ENCODE results near the gene TGM2. TPM values are rescaled to one million over a fixed set of nuclear protein-coding genes. Genes with fewer than 3 reads are reported as not detected.
A peak's percentile ranks its signal among the peaks of the same experiment; 100 is the strongest.

The TGM2 gene
- total and polyA plus RNA-seq, 9 of the 15 experiments (the other 6 are each of a cell fraction or from before 2014, with no cell fraction given) = 5.5 to 78.5 (median 37.6) TPM

DNA sequence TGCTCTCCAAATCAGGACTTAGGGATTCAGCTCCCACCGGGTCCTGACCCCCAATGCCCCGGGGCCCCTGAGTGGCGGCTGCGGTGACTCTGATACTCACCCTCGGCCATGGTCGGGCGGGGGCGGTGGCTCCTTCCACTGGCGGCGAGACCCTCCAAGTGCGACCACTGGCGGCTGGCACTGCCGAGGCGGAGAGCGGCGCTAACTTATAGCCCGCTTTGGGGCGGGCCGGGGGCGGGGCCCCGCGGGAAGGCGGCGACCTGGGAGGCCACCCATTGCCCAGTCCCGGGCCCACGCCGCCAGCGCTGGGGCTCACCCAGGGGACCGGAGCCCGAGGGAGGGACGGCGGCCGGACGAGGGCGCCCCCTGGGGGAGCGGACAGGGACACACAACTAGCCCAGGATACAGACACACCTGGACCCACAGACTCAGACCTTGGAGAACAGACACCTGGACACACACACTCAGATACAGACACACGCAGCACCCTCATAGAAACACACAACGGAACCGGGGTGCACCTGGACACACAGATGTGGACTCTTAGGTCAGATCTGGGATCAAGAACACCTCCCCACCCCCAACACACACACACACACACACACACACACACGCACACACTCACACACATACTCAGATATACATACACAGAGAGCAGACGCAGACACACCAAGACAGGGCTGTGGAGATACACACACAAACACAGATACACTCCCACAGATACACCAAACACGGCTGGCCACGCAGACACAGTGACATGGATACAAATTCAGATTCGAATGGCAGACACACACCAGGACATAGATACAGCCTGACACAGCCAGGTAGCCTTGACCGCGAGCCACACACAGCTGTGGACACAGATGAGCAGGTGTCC is at the start of gene TGM2 (continued):
- TF ChIP-seq, protein P1, sequence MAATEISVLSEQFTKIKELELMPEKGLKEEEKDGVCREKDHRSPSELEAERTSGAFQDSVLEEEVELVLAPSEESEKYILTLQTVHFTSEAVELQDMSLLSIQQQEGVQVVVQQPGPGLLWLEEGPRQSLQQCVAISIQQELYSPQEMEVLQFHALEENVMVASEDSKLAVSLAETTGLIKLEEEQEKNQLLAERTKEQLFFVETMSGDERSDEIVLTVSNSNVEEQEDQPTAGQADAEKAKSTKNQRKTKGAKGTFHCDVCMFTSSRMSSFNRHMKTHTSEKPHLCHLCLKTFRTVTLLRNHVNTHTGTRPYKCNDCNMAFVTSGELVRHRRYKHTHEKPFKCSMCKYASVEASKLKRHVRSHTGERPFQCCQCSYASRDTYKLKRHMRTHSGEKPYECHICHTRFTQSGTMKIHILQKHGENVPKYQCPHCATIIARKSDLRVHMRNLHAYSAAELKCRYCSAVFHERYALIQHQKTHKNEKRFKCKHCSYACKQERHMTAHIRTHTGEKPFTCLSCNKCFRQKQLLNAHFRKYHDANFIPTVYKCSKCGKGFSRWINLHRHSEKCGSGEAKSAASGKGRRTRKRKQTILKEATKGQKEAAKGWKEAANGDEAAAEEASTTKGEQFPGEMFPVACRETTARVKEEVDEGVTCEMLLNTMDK (IDR thresholded peaks at IDR 0.05; ENCODE audit: borderline replicate concordance, insufficient read depth, low read depth, low read length, poor library complexity, severe bottlenecking) = peak; percentile 90
- TF ChIP-seq PHTF2 (CRISPR knock-in tag; IDR thresholded peaks at IDR 0.05) = no peak
- TF ChIP-seq DACH1 (IDR thresholded peaks at IDR 0.05; ENCODE audit: partially characterized antibody) = peak; percentile 25
- TF ChIP-seq, protein P2, sequence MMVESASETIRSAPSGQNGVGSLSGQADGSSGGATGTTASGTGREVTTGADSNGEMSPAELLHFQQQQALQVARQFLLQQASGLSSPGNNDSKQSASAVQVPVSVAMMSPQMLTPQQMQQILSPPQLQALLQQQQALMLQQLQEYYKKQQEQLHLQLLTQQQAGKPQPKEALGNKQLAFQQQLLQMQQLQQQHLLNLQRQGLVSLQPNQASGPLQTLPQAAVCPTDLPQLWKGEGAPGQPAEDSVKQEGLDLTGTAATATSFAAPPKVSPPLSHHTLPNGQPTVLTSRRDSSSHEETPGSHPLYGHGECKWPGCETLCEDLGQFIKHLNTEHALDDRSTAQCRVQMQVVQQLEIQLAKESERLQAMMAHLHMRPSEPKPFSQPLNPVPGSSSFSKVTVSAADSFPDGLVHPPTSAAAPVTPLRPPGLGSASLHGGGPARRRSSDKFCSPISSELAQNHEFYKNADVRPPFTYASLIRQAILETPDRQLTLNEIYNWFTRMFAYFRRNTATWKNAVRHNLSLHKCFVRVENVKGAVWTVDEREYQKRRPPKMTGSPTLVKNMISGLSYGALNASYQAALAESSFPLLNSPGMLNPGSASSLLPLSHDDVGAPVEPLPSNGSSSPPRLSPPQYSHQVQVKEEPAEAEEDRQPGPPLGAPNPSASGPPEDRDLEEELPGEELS (CRISPR knock-in tag; IDR thresholded peaks at IDR 0.05; ENCODE audit: borderline replicate concordance) = no peak
- TF ChIP-seq TCFL5 (CRISPR knock-in tag; conservative IDR thresholded peaks at IDR 0.05) = no peak
- TF ChIP-seq, protein P3, sequence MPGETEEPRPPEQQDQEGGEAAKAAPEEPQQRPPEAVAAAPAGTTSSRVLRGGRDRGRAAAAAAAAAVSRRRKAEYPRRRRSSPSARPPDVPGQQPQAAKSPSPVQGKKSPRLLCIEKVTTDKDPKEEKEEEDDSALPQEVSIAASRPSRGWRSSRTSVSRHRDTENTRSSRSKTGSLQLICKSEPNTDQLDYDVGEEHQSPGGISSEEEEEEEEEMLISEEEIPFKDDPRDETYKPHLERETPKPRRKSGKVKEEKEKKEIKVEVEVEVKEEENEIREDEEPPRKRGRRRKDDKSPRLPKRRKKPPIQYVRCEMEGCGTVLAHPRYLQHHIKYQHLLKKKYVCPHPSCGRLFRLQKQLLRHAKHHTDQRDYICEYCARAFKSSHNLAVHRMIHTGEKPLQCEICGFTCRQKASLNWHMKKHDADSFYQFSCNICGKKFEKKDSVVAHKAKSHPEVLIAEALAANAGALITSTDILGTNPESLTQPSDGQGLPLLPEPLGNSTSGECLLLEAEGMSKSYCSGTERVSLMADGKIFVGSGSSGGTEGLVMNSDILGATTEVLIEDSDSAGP (CRISPR knock-in tag; IDR thresholded peaks at IDR 0.05) = no peak
- TF ChIP-seq NCOA2 (IDR thresholded peaks at IDR 0.05; ENCODE audit: partially characterized antibody in 2 of 2) = no peak
- no peak for TF ChIP-seq ZNF589 (CRISPR knock-in tag; IDR thresholded peaks at IDR 0.05; ENCODE audit: low read depth)
- TF ChIP-seq RBM22 (IDR thresholded peaks at IDR 0.05; ENCODE audit: low read depth, low read length, poor library complexity, severe bottlenecking) = no peak
- no peak for TF ChIP-seq RAD51 (IDR thresholded peaks at IDR 0.05; ENCODE audit: borderline replicate concordance, low read depth)
- no peak for TF ChIP-seq ZNF696 (CRISPR knock-in tag; conservative IDR thresholded peaks at IDR 0.05)
- TF ChIP-seq, protein P4, sequence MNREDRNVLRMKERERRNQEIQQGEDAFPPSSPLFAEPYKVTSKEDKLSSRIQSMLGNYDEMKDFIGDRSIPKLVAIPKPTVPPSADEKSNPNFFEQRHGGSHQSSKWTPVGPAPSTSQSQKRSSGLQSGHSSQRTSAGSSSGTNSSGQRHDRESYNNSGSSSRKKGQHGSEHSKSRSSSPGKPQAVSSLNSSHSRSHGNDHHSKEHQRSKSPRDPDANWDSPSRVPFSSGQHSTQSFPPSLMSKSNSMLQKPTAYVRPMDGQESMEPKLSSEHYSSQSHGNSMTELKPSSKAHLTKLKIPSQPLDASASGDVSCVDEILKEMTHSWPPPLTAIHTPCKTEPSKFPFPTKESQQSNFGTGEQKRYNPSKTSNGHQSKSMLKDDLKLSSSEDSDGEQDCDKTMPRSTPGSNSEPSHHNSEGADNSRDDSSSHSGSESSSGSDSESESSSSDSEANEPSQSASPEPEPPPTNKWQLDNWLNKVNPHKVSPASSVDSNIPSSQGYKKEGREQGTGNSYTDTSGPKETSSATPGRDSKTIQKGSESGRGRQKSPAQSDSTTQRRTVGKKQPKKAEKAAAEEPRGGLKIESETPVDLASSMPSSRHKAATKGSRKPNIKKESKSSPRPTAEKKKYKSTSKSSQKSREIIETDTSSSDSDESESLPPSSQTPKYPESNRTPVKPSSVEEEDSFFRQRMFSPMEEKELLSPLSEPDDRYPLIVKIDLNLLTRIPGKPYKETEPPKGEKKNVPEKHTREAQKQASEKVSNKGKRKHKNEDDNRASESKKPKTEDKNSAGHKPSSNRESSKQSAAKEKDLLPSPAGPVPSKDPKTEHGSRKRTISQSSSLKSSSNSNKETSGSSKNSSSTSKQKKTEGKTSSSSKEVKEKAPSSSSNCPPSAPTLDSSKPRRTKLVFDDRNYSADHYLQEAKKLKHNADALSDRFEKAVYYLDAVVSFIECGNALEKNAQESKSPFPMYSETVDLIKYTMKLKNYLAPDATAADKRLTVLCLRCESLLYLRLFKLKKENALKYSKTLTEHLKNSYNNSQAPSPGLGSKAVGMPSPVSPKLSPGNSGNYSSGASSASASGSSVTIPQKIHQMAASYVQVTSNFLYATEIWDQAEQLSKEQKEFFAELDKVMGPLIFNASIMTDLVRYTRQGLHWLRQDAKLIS (CRISPR knock-in tag; IDR thresholded peaks at IDR 0.05) = no peak
- TF ChIP-seq ARID1B (IDR thresholded peaks at IDR 0.05) = peak; percentile 65
- TF ChIP-seq MYNN (IDR thresholded peaks at IDR 0.05) = peak; percentile 74; the same call in 1 of the 2 replicates
- no peak for TF ChIP-seq MYNN (CRISPR knock-in tag; IDR thresholded peaks at IDR 0.05)
- TF ChIP-seq STAT5A (IDR thresholded peaks at IDR 0.05; ENCODE audit: borderline replicate concordance, low read length) = no peak
